Suprapubic skin (tissue), 4 donors: ENCODE results near the gene WWOX.

Experiments
- CTCF ChIP-seq, 2 donors: fragments of 200-600 bp in 1 of 2; fragments of 450-650 bp in 1 of 2; sonication (generic) in 1 of 2; IDR thresholded peaks; one replicate each; pipeline ENCODE4 v1.5.1; 2016 to 2019; ENCODE audit warnings: antibody characterized with exemption in 2 of 2, mild to moderate bottlenecking in 1 of 2, moderate library complexity in 1 of 2
- EP300 ChIP-seq: sonication (generic); formaldehyde crosslinking; IDR thresholded peaks from one replicate; pipeline ENCODE4 v1.6.1; 2017; ENCODE audit warnings: antibody characterized with exemption
- POLR2A ChIP-seq, 2 donors: fragments of 450-650 bp; IDR thresholded peaks; one replicate each; pipeline ENCODE4 v1.6.1; 2017; ENCODE audit warnings: antibody characterized with exemption in 2 of 2, mild to moderate bottlenecking in 2 of 2, moderate library complexity in 2 of 2
- POLR2AphosphoS5 ChIP-seq, 3 donors: sonication (generic); formaldehyde crosslinking; IDR thresholded peaks; one replicate each; pipeline ENCODE4 v1.6.1; 2017; ENCODE audit warnings: antibody characterized with exemption in 3 of 3

GRCh38 chr16:78081341-78081740 lies 18.1 kb upstream of the WWOX start:
- no peak for TF ChIP-seq POLR2A (IDR thresholded peaks at IDR 0.05)
- TF ChIP-seq CTCF (IDR thresholded peaks at IDR 0.05) = no peak
- no peak for TF ChIP-seq EP300
- TF ChIP-seq POLR2AphosphoS5 (IDR thresholded peaks at IDR 0.05) = no peak
